ENCODE measurements around the gene MISP3.

The MISP3 gene

DNA sequence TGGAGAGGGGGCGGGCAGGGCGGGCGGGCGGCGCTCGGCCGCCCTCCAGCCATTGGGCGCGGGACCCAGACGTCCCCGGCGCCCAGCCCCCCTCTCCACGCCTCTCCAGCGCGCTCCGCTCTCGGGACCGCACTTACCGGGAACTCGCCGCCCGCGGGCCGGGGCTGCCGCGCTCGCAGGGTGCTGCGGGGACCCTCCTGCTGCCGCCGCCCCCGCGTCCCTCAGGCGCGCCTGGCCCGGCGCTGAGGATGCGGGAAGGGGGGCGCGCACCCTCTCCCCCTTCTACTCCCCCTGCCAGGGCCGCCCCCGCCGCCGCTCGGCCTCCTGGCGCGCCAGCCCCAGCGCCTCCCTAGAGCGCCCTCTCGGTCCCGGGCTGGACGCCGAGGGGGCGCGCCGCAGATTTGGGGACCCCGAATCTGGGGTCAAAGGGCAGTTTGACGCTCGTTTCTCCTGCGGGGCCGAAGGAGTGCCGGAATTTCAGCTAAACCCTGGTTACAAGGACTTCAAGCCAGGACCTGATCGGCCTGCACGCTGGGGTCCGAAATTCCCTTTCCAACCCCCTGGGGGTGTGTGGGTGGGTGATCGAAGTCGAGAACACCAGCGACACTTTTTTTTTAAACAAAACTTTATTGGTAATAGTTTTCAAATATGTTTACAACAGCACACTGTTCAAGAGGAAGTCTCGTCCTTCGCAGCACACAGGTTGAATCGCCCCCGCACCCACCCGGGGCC is 18.7 kb downstream of the MISP3 start:
- peak overlapping the region; percentile 93 for H3K27ac ChIP-seq
- TF ChIP-seq CTCF (conservative IDR thresholded peaks at IDR 0.05): peak; percentile 41
- TF ChIP-seq ZFX (IDR thresholded peaks at IDR 0.05): peak; percentile 49; the same call in 1 of the 2 replicates

DNA sequence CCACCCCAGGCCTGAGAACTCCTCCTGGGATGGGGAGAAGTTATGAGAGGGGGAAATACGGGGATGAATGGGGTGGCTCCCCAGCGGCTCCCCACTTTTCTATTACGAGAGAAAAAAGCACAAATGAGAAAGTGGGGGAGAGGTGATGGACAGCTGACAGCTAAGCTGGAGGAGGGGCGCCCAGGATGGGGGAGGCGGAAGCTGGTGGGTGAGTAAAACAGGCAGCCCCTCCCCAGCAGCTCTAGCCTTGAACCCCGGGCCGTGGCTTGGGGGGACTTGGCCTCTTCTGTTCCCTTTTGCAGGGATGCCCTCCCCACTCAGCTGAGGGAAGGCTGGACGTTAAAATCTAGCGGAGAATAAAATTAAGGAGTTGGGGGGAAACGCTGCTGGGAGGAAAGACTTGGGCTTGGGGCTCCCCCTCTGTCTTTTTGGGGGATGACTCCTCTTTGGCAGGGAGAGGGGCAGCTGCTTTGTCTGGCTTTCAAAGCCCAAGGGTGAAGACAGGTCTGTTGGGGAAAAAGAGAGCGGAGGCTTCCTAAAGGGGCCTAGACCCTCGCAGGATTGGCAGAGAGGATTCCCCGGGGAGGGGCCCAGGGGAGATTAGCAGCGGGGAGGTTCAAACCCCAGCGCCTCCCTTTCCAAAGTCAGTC is 19.4 kb downstream of the MISP3 start:
- TF ChIP-seq CTCF (conservative IDR thresholded peaks at IDR 0.05) (no peak), ZFX (IDR thresholded peaks at IDR 0.05) (no peak)
- peak overlapping the region; percentile 93 for H3K27ac ChIP-seq

- no peak overlapping the region for H3K27ac ChIP-seq
- no peak for TF ChIP-seq CTCF (conservative IDR thresholded peaks at IDR 0.05)
- no peak for TF ChIP-seq ZFX (IDR thresholded peaks at IDR 0.05)
These were observed 20.7 kb downstream of the MISP3 start for GRCh38 chr19:14093117-14093823.

DNA sequence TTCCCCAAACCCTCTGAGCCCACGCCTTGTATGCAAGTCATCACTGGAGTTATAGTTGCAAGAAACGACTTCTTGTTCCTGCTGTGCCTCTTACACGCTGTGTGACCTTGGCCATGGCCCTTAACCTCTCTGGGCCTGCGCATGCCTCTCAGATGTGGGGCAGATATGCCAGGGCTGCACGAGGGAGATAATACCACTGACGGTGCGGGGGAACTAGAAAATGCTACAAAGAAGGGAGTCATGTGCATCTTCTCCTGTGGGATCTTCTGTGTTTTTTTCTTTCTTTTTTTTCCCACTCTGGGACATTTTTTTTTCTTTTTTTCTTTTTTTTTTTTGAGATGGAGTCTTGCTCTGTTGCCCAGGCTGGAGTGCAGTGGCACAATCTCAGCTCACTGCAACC is 22.3 kb downstream of the MISP3 start:
- no peak overlapping the region for H3K27ac ChIP-seq
- TF ChIP-seq ZFX (IDR thresholded peaks at IDR 0.05) (no peak), CTCF (conservative IDR thresholded peaks at IDR 0.05) (no peak)

DNA sequence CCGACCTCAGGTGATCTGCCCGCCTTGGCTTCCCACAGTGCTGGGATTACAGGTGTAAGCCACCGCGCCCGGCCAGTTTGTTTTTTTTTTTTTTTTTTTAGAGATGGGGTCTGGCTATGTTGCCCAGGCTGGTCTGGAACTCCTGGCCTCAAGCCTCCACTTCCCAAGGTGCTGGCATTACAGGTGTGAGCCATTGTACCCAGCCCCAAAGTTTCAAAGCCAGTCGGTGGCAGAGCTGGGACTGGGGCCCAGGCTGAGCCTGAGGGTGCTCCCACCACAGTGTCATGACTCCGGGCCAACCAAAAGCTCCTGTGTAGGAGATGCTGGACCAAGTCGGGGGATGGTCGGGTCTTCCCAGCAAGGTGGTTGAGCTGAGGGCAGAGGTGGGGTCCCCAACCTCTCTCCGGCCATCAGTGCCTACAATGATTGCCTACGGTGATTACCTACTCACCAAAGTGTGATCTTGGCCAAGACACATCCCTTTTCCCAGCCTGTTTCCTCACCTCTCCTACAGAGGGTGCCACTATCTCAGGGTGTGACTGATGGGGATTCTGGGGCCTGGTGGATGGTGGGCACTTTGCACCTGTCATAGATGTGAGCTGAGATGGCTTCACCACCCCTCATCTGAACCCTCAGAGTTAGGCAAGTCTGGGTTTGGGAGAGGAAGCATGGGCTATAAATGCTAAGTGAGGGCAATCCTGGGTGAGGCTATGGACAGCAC is 23.8 kb downstream of the MISP3 start:
- H3K27ac ChIP-seq: no peak overlapping the region
- TF ChIP-seq CTCF (conservative IDR thresholded peaks at IDR 0.05) (no peak), ZFX (IDR thresholded peaks at IDR 0.05) (no peak)

GRCh38 chr19:14097532-14098151 is 25.1 kb downstream of the MISP3 start:
- H3K27ac ChIP-seq: no peak overlapping the region
- TF ChIP-seq CTCF (conservative IDR thresholded peaks at IDR 0.05): no peak
- no peak for TF ChIP-seq ZFX (IDR thresholded peaks at IDR 0.05)
